Pons (tissue), 1 donor: Measurements from ENCODE around the gene PSMG2.

Experiments used
- DNase-seq: peaks from one replicate; pipeline ENCODE4 v3.0.0-alpha.2; 2016; ENCODE audit warnings: low spot score

The PSMG2 gene

DNA sequence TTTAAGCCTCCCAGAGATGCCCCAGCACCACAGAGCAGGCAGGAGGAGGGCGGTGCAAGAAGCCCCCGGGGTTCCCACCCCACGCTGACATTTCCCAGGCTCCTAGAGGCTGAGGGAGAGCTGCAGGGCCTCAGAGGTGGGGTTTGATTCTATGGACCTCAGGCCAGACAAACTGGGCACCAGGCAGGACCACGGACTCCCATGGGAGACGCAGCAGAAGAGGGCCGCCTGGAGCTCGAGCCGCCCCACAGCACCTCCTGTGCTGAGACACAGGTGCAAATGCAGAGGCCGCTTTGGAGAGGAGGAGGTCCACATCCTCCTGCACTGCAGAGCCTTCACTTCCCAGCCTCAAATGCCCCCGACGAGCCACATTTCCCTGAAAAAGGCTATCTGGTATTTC lies 62.7 kb downstream of the PSMG2 start:
- DNase-seq, result no peak

- DNase-seq, result no peak
Measured at GRCh38 chr18:12766986-12767433, 64.2 kb downstream of the PSMG2 start.

DNA sequence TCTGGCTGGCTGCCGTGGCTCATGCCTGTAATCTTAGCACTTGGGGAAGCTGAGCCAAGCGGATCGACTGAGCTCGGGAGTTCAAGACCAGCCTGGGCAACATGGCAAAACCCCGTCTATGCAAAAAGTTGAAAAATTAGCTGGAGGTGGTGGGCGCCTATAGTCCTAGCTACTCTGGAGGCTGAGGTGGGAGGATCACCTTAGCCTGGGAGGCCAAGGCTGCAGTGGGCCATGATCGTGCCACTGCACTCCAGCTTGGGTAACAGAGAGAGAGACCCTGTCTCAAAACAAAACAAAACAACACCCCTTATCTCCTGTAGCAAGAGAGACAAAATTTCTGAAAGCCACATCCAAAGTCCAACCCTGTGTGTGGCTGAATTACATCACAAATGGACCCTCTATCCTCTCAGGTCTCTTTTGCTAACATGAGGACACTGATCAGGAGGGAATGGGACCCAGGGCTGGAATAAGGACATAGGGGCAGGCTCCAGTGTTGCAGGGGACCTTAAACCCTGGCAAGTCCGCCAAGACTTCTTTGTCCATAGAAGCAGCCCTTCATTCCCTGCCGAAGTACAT lies 64.8 kb downstream of the PSMG2 start:
- no peak for DNase-seq

- DNase-seq, result no peak
Measured at GRCh38 chr18:12768625-12769024, 65.8 kb downstream of the PSMG2 start.

DNA sequence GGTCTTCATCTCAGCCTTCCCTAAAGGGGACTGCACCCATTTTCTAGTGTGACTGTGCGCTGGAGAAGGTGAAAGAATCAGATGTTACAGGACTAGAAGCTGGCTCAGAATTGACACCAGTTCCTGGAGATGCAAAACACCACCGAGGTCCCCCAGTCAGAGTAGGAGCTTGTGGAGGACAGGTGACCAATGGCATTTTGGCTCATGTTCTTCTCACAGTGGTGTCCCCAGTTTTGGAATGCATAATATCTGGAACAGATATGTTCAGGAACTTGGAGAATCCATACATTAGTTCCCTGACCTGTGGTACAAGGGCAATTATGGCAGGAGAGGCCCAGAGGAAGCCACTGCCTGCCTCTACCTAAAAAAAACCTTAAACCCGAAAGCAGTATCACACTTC lies 66.3 kb downstream of the PSMG2 start:
- no peak for DNase-seq

DNA sequence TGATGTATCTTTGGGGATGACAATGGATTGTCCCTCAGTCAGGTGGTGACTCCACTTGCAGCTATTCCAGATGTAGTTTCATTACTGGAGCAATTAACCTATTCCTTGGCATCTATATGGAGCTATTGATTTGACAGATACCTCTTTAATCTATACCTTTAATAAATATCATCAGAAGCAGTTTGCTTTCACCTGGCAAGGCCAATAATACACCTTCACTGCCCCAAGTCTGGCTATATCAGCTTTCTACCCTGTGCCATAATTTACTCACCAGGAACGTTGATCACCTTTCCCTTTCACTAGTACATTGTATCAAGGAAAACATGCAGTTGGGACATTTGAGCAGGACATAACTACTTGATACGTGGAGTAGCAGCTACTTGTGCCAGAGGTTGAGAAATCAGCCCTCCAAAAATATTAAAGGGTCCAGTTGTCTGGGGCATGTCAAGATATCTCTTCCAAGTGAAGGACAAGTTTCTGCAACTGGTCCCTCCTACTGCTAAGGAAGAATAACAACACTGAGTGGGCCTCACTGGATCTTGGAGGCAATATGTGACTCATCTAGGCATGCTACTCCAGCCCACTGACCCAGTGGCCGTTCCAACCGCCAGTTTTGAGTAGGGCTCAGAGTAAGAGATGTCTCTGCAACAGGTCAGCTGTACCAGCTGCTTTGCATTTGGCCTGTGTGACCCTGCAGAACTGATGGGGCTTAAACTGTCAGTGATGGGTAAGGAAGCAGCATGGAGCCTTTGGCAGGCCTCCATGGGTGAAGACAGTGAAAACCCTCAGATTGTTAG lies 67.0 kb downstream of the PSMG2 start:
- DNase-seq, result no peak

DNA sequence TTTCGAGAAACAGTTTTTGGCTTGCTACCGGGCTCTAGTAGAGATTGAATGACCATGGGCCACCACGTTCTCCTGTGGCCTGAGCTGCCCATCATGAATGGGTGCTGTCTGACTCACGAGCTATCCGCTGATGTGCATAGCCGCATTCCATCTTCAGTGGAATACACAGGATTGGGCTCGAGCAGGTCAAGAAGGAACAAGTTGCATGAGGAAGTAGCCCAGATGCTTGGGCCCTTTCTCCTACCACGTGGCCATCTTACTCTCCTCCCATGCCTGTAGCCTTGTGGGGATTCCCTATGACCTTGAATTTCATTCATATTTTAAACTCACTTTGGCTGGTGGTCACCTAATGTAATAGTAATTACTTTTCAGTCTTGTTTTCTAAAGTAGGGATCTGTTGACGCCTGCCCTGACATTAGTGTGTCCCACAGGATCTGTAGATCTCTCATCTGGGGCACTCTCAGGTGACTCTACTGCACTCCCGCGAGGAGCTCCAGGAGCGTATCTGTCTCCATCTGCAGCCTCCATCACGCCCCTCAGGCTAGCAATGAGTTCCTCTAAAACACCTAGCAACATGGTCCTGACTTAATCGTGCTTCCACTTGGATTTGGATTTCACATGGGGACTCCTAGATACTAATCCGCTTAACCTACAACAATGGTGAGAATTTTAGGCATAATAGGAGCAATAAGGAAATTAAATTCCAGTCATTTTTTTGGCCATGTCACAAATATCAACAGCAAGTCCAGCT lies 67.8 kb downstream of the PSMG2 start:
- DNase-seq, result no peak

DNA sequence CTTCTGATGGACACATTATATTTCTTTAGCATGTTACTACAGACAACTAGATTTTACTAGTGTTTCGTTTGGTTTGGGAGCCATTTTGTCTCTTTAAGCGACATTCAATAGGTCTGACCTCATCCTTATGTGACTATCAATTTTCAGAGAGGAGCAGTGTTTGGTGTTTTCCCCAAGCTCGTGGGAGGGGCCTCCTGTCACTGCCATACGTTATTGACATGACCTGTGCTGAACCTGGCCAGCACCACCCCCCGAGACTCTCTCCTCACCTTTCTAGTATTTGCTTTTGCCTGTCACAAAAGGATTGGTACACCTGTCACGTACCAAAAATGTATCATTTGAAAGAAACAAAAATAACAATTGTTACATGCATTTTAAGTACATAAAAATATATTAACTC lies 69.3 kb downstream of the PSMG2 start:
- no peak for DNase-seq

GRCh38 chr18:12773369-12773768 lies 70.5 kb downstream of the PSMG2 start:
- no peak for DNase-seq

DNA sequence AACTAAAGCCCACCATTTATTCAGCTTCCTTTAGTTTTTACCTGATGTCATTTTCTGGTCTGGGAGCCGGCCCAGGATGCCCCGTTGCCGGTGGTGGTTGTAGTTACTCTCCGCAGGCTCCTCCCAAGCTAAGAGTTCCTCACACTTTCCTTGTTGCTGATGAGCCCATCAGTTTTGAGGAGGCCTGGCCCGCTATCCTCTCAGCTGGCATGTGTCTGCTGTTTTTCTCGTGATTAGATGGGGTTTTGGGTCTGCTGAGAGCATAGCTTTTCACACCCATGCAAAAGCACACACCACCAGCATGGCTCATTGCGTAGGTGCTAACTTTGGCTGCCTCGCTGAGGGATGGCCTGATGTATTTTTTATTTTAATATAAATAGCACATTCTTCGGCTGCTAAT lies 72.1 kb downstream of the PSMG2 start:
- DNase-seq, result no peak
